ENCODE measurements around the gene KLHDC10.

DNA sequence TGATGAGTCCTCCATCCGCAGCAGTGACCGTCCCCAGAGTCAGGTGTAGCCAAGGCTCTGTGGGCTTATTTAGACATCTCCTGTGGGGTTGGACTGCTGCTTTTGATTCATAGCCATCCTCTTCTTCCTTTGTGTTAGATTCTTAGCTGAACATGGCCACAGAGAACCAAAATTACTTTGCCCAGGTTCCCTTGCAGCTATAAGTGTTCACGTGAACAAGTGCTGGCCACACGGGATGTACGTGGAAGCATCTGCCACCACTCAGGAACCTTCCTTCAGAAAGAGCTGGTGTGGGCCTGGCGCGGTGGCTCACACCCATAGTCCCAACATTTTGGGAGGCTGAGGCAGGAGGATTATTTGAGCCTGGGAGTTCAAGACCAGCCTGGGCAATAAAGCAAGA, 85.8 kb downstream of the KLHDC10 start:
- TF ChIP-seq, protein P1, sequence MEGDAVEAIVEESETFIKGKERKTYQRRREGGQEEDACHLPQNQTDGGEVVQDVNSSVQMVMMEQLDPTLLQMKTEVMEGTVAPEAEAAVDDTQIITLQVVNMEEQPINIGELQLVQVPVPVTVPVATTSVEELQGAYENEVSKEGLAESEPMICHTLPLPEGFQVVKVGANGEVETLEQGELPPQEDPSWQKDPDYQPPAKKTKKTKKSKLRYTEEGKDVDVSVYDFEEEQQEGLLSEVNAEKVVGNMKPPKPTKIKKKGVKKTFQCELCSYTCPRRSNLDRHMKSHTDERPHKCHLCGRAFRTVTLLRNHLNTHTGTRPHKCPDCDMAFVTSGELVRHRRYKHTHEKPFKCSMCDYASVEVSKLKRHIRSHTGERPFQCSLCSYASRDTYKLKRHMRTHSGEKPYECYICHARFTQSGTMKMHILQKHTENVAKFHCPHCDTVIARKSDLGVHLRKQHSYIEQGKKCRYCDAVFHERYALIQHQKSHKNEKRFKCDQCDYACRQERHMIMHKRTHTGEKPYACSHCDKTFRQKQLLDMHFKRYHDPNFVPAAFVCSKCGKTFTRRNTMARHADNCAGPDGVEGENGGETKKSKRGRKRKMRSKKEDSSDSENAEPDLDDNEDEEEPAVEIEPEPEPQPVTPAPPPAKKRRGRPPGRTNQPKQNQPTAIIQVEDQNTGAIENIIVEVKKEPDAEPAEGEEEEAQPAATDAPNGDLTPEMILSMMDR (optimal IDR thresholded peaks at IDR 0.05 in 1 of 3, IDR thresholded peaks at IDR 0.05 in 1 of 3, conservative IDR thresholded peaks at IDR 0.05 in 1 of 3; ENCODE audit: extremely low read depth in 1 of 3, insufficient read depth in 2 of 3, low read length in 3 of 3) = no peak
- TF ChIP-seq EZH2 (IDR thresholded peaks at IDR 0.05; ENCODE audit: low read length) = no peak
